ENCODE results near the gene KRT4.
"Not testable (repeated sequence)": the region's sequence is repeated elsewhere in the genome, so short reads cannot be mapped to it uniquely, and the experiment has no call there.

KRT4 gene

GRCh38 chr12:52806821-52807543 lies 6.9 kb downstream of the KRT4 start:
- DNase-seq = no peak

- no peak for DNase-seq
Measured at GRCh38 chr12:52806169-52806811, 7.6 kb downstream of the KRT4 start.

- no peak for DNase-seq
Measured at GRCh38 chr12:52805739-52806138, 8.2 kb downstream of the KRT4 start.

GRCh38 chr12:52805000-52805399 lies 8.9 kb downstream of the KRT4 start:
- DNase-seq = no peak

- DNase-seq = no peak
Measured at GRCh38 chr12:52802442-52802841, 11.5 kb downstream of the KRT4 start.

GRCh38 chr12:52801773-52802172 lies 12.1 kb downstream of the KRT4 start:
- DNase-seq = no peak

GRCh38 chr12:52800259-52800917 lies 13.5 kb downstream of the KRT4 start:
- DNase-seq = no peak

- DNase-seq = no peak
Measured at GRCh38 chr12:52799505-52800211, 14.3 kb downstream of the KRT4 start.

GRCh38 chr12:52798671-52799504 lies 15.0 kb downstream of the KRT4 start:
- no peak for DNase-seq

GRCh38 chr12:52798003-52798670 lies 15.8 kb downstream of the KRT4 start:
- DNase-seq = no peak

GRCh38 chr12:52797529-52797894 lies 16.4 kb downstream of the KRT4 start:
- no peak for DNase-seq

GRCh38 chr12:52796839-52797528 lies 16.9 kb downstream of the KRT4 start:
- DNase-seq = no peak

- DNase-seq = no peak
Measured at GRCh38 chr12:52796429-52796794, 17.5 kb downstream of the KRT4 start.

GRCh38 chr12:52795694-52796428 lies 18.1 kb downstream of the KRT4 start, which contains the start of gene KRT3:
KRT3 (minus strand) TSS chr12:52796117; CDS start chr12:52796042, 75 bp downstream.
- DNase-seq = no peak

GRCh38 chr12:52795332-52795674 lies 18.6 kb downstream of the KRT4 start:
- not testable (repeated sequence) for DNase-seq

- DNase-seq = no peak
Measured at GRCh38 chr12:52794479-52795331, 19.2 kb downstream of the KRT4 start.

- DNase-seq = no peak
Measured at GRCh38 chr12:52792185-52793029, 21.5 kb downstream of the KRT4 start.

- DNase-seq = no peak
Measured at GRCh38 chr12:52791271-52792184, 22.4 kb downstream of the KRT4 start.

Data from DMS79 (cell line).